Measurements from ENCODE around the gene ABHD10.
"Not testable (repeated sequence)": the region's sequence is repeated elsewhere in the genome, so short reads cannot be mapped to it uniquely, and the experiment has no call there.

Gene ABHD10

DNA sequence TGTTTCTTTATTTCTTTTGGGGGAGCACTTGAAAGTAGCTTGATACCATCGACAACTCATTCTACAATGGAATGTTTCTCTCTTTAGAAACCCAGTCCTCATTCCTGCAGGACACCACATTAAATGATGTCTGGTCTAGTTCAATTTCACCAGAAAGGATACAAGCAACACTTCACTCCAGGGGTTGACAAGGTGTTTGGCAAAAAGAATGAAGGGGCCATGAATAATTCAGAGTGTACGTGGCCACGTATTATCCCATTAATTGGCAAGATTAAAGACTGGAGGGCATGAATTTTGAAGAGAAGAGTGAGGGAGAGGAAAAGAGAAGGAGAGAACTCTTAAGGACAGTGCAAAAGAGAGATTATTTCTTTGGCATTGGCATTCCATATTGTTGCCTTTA lies 56.4 kb downstream of the ABHD10 start:
- TF ChIP-seq, protein P1, sequence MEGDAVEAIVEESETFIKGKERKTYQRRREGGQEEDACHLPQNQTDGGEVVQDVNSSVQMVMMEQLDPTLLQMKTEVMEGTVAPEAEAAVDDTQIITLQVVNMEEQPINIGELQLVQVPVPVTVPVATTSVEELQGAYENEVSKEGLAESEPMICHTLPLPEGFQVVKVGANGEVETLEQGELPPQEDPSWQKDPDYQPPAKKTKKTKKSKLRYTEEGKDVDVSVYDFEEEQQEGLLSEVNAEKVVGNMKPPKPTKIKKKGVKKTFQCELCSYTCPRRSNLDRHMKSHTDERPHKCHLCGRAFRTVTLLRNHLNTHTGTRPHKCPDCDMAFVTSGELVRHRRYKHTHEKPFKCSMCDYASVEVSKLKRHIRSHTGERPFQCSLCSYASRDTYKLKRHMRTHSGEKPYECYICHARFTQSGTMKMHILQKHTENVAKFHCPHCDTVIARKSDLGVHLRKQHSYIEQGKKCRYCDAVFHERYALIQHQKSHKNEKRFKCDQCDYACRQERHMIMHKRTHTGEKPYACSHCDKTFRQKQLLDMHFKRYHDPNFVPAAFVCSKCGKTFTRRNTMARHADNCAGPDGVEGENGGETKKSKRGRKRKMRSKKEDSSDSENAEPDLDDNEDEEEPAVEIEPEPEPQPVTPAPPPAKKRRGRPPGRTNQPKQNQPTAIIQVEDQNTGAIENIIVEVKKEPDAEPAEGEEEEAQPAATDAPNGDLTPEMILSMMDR (IDR thresholded peaks at IDR 0.05; ENCODE audit: borderline replicate concordance, insufficient read depth, low read depth, low read length), result no peak
- no peak overlapping the region for H3K4me3 ChIP-seq (ENCODE audit: low read depth, low read length)

DNA sequence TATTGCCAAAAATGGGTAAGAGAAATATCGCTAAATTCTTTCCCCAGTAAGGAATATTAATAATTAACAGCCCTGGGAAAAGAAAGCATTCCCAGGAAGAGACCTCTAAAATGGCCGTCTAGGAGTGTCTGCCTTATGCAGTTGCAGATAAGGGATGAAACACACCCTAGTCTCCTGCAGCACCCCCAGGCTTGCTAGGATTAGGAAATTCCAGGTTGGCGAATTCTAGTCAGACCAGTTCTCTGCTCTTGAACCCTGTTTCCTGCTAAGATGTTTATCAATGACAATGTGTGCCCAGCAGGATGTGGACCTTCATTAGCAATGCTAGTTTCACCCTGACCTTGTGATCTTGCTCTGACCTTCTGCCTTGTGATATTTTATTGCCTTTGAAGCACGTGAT lies 58.4 kb downstream of the ABHD10 start:
- not testable (repeated sequence) for H3K4me3 ChIP-seq (ENCODE audit: low read depth, low read length)

DNA sequence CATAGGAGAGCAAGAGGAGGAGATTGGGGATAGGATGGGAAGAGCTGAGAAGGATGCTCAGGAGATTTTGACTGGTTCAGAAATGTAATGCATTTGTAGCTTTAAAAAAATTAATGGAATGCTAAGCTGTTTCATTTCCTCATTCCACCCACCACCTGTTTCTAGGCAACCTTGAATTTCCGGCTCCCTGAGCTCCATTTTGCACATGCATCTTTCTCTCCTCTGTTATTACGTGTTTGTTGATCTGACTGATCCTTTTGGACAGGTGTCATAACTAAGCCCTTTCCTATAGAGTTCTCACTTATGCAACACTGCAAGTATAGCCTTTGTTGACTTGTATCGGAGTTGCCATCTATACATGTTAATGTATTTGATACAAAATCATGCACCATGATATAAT lies 60.0 kb downstream of the ABHD10 start:
- TF ChIP-seq, protein P1 (IDR thresholded peaks at IDR 0.05; ENCODE audit: borderline replicate concordance, insufficient read depth, low read depth, low read length), result no peak
- no peak overlapping the region for H3K4me3 ChIP-seq (ENCODE audit: low read depth, low read length)

DNA sequence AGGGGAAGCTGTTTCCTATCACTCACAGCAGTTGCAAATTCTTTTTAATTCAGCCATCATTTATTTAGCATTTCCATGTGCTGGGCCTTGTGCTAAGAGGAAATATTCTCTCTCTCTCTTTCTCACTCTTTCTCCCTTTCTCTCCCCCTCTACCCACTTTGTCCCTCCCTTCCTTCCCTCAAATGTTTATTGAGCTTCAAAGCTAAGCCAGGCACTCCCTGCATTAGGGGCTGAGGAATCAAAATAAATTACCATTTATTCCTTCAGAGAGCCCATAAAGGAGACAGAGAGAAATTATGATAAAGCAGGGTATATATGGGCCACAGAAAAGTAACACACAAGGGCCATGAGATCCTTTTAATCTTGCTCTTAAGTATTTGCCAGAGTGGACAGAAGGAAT lies 62.5 kb downstream of the ABHD10 start:
- H3K4me3 ChIP-seq (ENCODE audit: low read depth, low read length), result no peak overlapping the region
- TF ChIP-seq, protein P1 (IDR thresholded peaks at IDR 0.05; ENCODE audit: borderline replicate concordance, insufficient read depth, low read depth, low read length), result no peak

DNA sequence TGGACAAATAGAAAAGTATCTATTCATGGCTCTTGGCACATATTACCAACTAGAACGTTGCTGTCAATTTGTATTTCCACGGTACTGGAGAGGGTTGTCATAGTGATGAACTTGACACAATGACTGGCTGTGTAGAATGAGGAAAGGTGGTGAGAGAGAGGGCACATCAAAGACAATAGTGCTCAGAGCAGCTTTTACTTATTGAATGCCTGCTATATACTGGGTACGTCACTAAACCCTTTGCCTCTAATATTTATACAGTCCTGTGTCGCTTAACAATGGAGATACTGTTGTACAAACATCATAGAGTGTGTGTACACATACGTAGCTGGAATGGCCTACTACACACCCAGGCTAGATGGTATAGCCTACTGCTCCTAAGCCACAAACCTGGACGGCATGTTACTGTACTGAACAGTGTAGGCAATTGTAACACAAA lies 64.0 kb downstream of the ABHD10 start:
- TF ChIP-seq, protein P1 (IDR thresholded peaks at IDR 0.05; ENCODE audit: borderline replicate concordance, insufficient read depth, low read depth, low read length), result no peak

More for the DNA sequence above, 64.0 kb downstream of the ABHD10 start:
- no peak overlapping the region for H3K4me3 ChIP-seq (ENCODE audit: low read depth, low read length)
